Fibroblast of skin of abdomen (primary cell): ENCODE measurements around the gene RNF31.

Source experiments
- DNase-seq: peaks from one replicate; pipeline ENCODE4 v3.0.0-alpha.2; 2013

Gene RNF31

GRCh38 chr14:24116128-24116814 lies 31.0 kb upstream of the RNF31 start:
- no peak for DNase-seq

- no peak for DNase-seq
Observed at GRCh38 chr14:24117179-24117578, 30.1 kb upstream of the RNF31 start.

GRCh38 chr14:24119691-24120090 lies 27.6 kb upstream of the RNF31 start:
- no peak for DNase-seq

GRCh38 chr14:24121210-24121609 lies 26.1 kb upstream of the RNF31 start:
- no peak for DNase-seq

GRCh38 chr14:24122416-24122815 lies 24.9 kb upstream of the RNF31 start:
- DNase-seq = no peak

- no peak for DNase-seq
Observed at GRCh38 chr14:24122898-24123297, 24.4 kb upstream of the RNF31 start.

GRCh38 chr14:24123424-24124417 lies 23.6 kb upstream of the RNF31 start:
- DNase-seq = no peak

- no peak for DNase-seq
Observed at GRCh38 chr14:24126939-24127338, 20.4 kb upstream of the RNF31 start.

- DNase-seq = no peak
Observed at GRCh38 chr14:24127673-24128072, 19.6 kb upstream of the RNF31 start.

GRCh38 chr14:24129410-24129998 lies 17.8 kb upstream of the RNF31 start:
- DNase-seq = no peak

GRCh38 chr14:24130380-24130716 lies 16.9 kb upstream of the RNF31 start, which contains the start of gene FITM1:
TSS of gene FITM1 (plus strand) at chr14:24130659. CDS start at chr14:24131564, 905 bp downstream.
- no peak for DNase-seq

GRCh38 chr14:24130717-24131548 lies 16.4 kb upstream of the RNF31 start:
- DNase-seq = no peak

GRCh38 chr14:24131549-24131966 lies 15.7 kb upstream of the RNF31 start:
- DNase-seq = no peak

- no peak for DNase-seq
Observed at GRCh38 chr14:24132061-24132685, 15.1 kb upstream of the RNF31 start.

GRCh38 chr14:24132976-24133375 lies 14.3 kb upstream of the RNF31 start:
- DNase-seq = no peak

GRCh38 chr14:24133735-24134134 lies 13.6 kb upstream of the RNF31 start:
- DNase-seq = no peak

GRCh38 chr14:24135584-24135833 lies 11.8 kb upstream of the RNF31 start:
- DNase-seq = no peak

GRCh38 chr14:24135834-24136683 lies 11.2 kb upstream of the RNF31 start, which contains the start of gene PSME1:
TSS of gene PSME1 (plus strand) at chr14:24136194. CDS start at chr14:24136263, 69 bp downstream.
- peak; percentile 85 for DNase-seq

- DNase-seq = no peak
Observed at GRCh38 chr14:24136684-24137528, 10.4 kb upstream of the RNF31 start.
